ENCODE results near the gene RNF144A. TPM values are rescaled to one million over a fixed set of nuclear protein-coding genes. Genes with fewer than 3 reads are reported as not detected.

RNF144A gene
- total and polyA plus RNA-seq, 5 donors, result 4.7 to 14.3 (median 10.3) TPM

DNA sequence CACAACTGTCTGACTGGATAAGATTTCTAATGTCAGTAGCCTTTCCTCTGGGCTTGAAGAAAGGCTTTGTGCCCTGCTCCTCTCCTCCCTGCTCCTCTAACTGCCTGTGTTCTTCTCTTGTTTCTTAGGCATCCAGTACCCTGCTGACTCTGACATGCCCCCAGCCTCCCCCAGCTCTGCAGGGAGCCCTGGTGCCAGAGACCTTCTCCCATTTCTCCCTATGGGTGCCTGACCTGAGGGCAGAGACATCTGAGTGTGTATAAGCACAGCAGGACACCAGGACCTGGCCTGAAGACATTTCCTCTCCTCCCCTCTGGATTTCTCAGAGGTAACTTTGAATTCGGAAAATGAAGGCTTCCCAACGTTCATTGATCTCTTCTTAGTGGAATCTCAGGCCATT, 23.6 kb downstream of the RNF144A start:
- intact Hi-C loops (cut with DNase I), result no loop called here
- WGBS, result 97% methylated on average over 2 of the region's 2 CpGs
- DNase-seq (no peak), ATAC-seq (no peak)
- Histone ChIP-seq H3K27ac (ENCODE audit: low read length) (no peak overlapping the region), H3K4me1 (ENCODE audit: control insufficient read depth, insufficient read depth, low read length) (no peaks in the 10 kb centered on the region), H3K4me3 (ENCODE audit: low read length) (no peak overlapping the region), H3K9me3 (ENCODE audit: control insufficient read depth, low read length) (no peaks in the 10 kb centered on the region), H3K27me3 (ENCODE audit: control insufficient read depth, insufficient read depth) (no peaks in the 10 kb centered on the region)

DNA sequence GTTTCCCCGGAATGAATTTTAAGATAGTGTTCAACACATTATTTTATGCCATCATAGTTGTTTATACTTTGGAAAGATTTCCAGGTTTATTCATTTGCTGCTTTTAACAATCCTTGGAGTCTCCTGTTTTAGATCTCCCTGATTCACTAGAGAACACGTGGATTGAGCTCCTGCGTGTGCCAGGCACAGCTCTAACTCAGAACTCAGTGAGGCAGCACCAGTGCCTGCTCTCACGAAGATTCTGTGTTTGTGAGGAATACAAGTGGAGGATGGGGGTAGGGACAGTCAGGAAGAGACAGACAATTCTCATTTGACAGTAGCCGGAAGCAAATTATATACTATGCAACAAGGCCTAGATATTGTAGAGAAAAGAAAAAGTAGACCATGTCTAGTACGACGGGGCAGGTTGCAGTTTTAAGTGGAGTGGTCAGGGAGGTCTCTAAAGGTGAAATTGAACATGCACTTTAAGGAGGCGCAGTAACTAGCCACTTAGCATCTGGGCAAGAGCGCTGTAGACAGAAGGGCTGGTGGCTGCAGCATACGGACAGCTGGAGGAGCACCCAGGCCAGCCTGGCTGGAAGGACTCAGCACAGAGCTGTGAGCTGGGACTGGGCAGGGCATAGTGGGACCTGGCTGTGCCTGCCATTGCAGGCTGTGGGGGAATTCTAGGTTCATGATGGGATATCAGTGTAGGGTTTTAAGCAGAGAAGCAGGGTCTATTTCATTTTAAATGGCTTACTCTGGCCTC, 24.3 kb downstream of the RNF144A start:
- no peak for ATAC-seq

DNA sequence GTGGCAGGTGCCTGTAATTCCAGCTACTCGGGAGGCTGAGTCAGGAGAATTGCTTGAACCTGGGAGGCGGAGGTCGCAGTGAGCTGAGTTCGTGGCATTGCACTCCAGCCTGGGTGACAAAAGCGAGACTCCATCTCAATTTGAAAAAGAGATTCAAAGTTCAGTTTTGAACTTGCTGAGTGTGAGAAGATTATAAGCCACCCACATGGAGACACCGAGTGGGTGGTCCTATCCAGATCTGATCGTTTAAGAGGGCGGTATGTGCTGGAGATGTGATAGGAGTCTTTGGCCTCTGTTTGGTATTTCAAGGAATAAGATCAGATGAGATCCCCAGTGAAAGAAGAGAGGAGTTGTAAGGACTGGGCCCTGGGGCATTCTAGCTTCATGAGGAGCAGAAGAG, 25.6 kb downstream of the RNF144A start:
- ATAC-seq (no peak), DNase-seq (no peak)
- Histone ChIP-seq H3K9me3 (ENCODE audit: control insufficient read depth, low read length) (no peaks in the 10 kb centered on the region), H3K27ac (ENCODE audit: low read length) (no peak overlapping the region), H3K4me3 (ENCODE audit: low read length) (no peak overlapping the region), H3K27me3 (ENCODE audit: control insufficient read depth, insufficient read depth) (no peaks in the 10 kb centered on the region), H3K4me1 (ENCODE audit: control insufficient read depth, insufficient read depth, low read length) (peaks cover 1% of the 10 kb centered on the region)
- 94% methylated on average over 8 of the region's 8 CpGs for WGBS
- intact Hi-C loops (cut with DNase I), result no loop called here

More for the DNA sequence above, 24.3 kb downstream of the RNF144A start:
- Histone ChIP-seq H3K4me3 (ENCODE audit: low read length) (no peak overlapping the region), H3K27ac (ENCODE audit: low read length) (no peak overlapping the region), H3K27me3 (ENCODE audit: control insufficient read depth, insufficient read depth) (no peaks in the 10 kb centered on the region), H3K4me1 (ENCODE audit: control insufficient read depth, insufficient read depth, low read length) (no peaks in the 10 kb centered on the region), H3K9me3 (ENCODE audit: control insufficient read depth, low read length) (no peaks in the 10 kb centered on the region)
- intact Hi-C loops (cut with DNase I), result no loop called here
- DNase-seq, result no peak
- 96% methylated on average over 10 of the region's 10 CpGs for WGBS

DNA sequence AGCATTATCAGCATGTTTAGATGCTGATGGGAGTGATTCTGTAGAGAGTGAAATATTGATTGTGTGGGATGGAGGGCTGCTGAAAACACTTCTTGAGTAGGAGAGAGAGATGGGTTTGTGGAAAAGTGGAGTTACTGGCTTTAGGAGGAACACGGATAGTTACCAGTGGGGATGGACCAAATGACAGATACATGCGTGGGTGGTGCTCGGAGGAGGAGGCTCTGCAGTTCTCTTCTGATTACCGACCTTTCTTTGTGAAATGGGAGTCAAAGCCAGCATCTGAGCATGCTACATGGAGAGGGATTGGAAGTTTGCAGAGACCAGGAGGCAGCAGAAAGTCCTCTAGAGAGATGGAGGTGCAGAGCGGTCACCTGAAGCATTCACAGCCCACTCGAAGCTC, 26.3 kb downstream of the RNF144A start:
- no peak overlapping the region for H3K27ac ChIP-seq (ENCODE audit: low read length)
- ATAC-seq, result no peak
- 87% methylated on average over 6 of the region's 6 CpGs for WGBS

DNA sequence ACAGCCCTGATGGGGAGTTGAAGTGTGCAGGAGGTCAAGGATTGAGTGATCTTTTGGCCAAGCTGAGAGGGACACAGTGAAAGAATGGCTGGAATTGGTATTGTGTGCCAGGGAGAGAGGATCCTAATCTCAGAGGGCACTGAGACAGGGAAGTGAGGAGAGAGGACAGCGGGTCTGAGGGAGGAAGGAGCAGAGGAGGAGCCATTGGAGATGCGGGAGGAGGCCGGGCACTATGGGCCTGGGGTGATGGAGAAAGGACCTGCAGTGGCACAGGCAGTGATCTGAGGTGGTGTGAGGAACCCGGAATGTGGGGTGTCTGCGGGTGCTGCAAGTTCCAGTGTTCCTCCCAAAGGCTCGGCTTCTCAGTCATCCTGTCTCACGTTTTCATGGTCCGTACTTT, 26.8 kb downstream of the RNF144A start:
- no peaks in the 10 kb centered on the region for H3K27me3 ChIP-seq (ENCODE audit: control insufficient read depth, insufficient read depth)
- ATAC-seq (no peak), DNase-seq (no peak)
- intact Hi-C loops (cut with DNase I), result no loop called here
- WGBS, result 96% methylated on average over 8 of the region's 8 CpGs
- peaks cover 3% of the 10 kb centered on the region for H3K4me1 ChIP-seq (ENCODE audit: control insufficient read depth, insufficient read depth, low read length)
- no peaks in the 10 kb centered on the region for H3K9me3 ChIP-seq (ENCODE audit: control insufficient read depth, low read length)
- no peak overlapping the region for H3K4me3 ChIP-seq (ENCODE audit: low read length)
- H3K27ac ChIP-seq (ENCODE audit: low read length), result no peak overlapping the region

More for the DNA sequence above, 26.3 kb downstream of the RNF144A start:
- H3K9me3 ChIP-seq (ENCODE audit: control insufficient read depth, low read length), result no peaks in the 10 kb centered on the region
- no peaks in the 10 kb centered on the region for H3K27me3 ChIP-seq (ENCODE audit: control insufficient read depth, insufficient read depth)
- peaks cover 3% of the 10 kb centered on the region for H3K4me1 ChIP-seq (ENCODE audit: control insufficient read depth, insufficient read depth, low read length)
- no peak overlapping the region for H3K4me3 ChIP-seq (ENCODE audit: low read length)
- intact Hi-C loops (cut with DNase I), result no loop called here
- no peak for DNase-seq

DNA sequence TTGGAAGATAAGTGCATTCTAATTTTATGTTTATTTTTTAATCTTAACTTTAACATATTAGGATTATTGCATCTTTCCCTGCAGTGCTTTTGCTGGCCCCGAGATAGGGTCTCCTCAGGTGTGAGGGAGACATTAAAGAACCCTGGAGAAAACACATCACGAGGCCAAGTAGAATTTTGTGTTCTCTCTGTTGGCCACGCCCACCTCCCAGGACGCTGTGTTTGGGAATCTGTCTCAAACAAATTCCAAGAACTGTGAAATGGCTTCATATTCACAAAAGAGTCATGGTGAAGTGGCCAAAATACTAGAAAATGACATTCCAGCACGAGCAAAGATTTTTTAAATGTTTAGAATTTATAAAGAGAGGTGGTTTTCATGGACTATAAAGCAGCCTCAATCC, 27.3 kb downstream of the RNF144A start:
- Histone ChIP-seq H3K4me3 (ENCODE audit: low read length) (no peak overlapping the region), H3K27ac (ENCODE audit: low read length) (no peak overlapping the region), H3K9me3 (ENCODE audit: control insufficient read depth, low read length) (no peaks in the 10 kb centered on the region), H3K4me1 (ENCODE audit: control insufficient read depth, insufficient read depth, low read length) (peaks cover 3% of the 10 kb centered on the region), H3K27me3 (ENCODE audit: control insufficient read depth, insufficient read depth) (no peaks in the 10 kb centered on the region)
- DNase-seq (peak in 1 of 3 donors; percentile 83), ATAC-seq (peak in 1 of 2 donors; percentile 30)
- intact Hi-C loops (cut with DNase I), result no loop called here
- WGBS, result 69% methylated on average over 5 of the region's 5 CpGs

DNA sequence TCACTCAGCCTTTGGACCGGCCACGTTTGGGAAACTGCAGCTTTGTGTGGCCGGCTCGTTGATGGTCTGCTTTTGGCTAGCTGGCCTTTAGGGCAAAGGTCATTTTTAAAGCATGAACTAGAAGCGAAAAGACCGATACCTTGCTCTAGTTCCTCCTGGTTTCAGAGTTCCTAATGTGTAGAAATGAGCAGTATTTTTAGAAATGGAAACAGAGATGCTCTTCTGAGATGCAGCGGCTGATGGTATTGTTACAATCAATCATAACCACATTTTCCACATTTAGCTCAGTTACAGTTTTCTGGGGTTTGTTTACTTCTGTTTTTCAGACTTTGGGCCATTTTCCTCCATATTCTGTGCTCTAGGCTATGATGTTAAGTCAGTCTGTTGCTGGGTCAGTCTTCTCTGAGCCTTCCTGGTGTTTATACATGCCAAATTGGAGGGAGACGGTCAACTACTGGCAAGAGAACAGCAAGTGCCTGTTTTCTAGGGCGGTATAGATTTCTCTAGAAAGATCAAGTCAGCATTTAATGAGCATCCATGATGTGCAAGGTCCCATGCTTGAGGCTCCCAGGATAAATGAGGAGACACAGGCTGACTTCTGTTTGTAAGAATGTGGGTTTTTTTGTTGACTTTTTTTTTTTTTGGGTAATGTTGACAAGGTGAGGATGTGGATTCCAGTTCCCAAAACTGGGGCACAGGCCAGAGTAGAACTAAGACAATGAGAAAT, 28.0 kb downstream of the RNF144A start:
- ATAC-seq, result no peak
- no peak overlapping the region for H3K4me3 ChIP-seq (ENCODE audit: low read length)
- no peak overlapping the region for H3K27ac ChIP-seq (ENCODE audit: low read length)
- no peaks in the 10 kb centered on the region for H3K27me3 ChIP-seq (ENCODE audit: control insufficient read depth, insufficient read depth)
- intact Hi-C loops (cut with DNase I), result no loop called here
- DNase-seq, result no peak
- 71% methylated on average over 9 of the region's 9 CpGs for WGBS
- H3K9me3 ChIP-seq (ENCODE audit: control insufficient read depth, low read length), result no peaks in the 10 kb centered on the region
- H3K4me1 ChIP-seq (ENCODE audit: control insufficient read depth, insufficient read depth, low read length), result peaks cover 3% of the 10 kb centered on the region

DNA sequence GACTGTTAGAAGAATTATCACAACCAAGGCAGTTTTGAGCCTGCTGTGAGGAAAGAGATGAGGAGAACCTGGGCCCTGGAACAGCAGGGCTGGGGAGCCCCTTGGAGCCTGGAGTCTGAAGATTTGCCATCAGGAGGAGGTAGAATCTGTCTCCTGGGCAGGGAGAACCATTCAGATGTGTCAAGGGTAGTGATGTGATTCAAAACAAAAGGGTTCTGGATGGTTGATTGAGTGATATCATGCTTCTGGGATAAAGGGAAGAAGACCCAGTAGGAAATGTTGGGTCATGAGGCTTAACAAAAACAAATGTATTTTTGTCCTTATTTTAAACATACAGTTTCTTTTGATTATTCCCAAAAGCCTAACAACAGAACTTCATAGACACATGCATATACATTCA, 28.6 kb downstream of the RNF144A start:
- H3K27ac ChIP-seq (ENCODE audit: low read length), result no peak overlapping the region
- H3K27me3 ChIP-seq (ENCODE audit: control insufficient read depth, insufficient read depth), result no peaks in the 10 kb centered on the region
- no peak overlapping the region for H3K4me3 ChIP-seq (ENCODE audit: low read length)
- DNase-seq (no peak), ATAC-seq (no peak)
- no peaks in the 10 kb centered on the region for H3K9me3 ChIP-seq (ENCODE audit: control insufficient read depth, low read length)
- intact Hi-C loops (cut with DNase I), result no loop called here
- peaks cover 3% of the 10 kb centered on the region for H3K4me1 ChIP-seq (ENCODE audit: control insufficient read depth, insufficient read depth, low read length)

DNA sequence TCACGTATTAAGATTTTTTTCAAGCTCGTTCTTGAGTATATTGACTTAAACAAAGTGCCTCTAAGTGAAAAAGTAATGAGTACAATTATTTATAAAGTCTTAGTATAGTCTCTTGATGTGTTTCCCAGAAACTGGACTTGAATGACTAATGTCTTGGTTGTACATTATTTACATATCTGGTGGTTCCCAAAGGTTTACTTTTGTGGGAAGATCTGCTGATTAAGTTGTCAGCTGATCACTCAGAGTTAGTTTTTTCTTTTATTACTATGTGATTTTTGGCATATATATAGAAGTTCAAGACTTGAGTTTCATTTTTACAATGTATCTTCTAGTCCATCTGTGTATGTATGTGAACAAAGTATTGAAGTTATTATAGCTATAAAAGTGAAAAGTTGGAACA, 29.5 kb downstream of the RNF144A start:
- 85% methylated on average over 2 of the region's 2 CpGs for WGBS
- DNase-seq, result no peak
- Histone ChIP-seq H3K27ac (ENCODE audit: low read length) (no peak overlapping the region), H3K4me3 (ENCODE audit: low read length) (no peak overlapping the region), H3K9me3 (ENCODE audit: control insufficient read depth, low read length) (no peaks in the 10 kb centered on the region), H3K27me3 (ENCODE audit: control insufficient read depth, insufficient read depth) (no peaks in the 10 kb centered on the region), H3K4me1 (ENCODE audit: control insufficient read depth, insufficient read depth, low read length) (peaks cover 3% of the 10 kb centered on the region)
- ATAC-seq, result no peak
- intact Hi-C loops (cut with DNase I), result no loop called here

DNA sequence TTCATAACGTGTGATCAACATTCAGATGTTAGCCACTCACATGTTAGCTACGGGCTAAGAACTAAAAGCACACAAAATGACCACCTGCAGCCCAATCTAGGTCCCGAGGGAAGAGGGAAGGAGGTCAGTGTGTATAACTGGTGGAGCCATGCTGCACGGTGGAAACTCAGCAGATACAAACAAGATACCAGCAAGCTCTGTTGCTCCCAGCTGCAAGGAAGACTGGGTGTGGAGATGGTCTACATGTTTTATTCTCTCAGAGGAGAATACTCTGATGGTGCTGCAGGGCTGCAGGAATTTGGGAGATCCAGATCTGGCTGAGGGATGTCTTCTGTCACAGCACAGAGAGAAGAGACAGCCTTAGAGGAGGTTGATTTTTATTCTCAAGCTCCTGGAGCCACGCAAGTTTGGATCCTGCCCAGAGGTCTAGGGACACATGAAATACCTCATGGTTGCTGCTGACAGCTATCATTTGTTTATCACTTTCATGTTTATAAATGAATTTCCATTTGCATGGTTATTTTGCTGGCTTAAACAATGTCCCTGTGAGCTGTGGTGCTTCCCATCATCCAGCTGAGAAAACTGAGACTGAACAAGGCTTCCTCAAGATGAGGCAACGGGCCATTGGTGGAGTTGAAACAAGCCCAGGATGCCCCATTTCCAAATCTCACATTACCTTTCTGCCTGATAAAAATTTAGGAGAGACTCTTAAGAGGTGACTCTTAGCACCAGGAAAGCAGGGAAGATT, 30.9 kb downstream of the RNF144A start:
- intact Hi-C loops (cut with DNase I), result no loop called here
- Histone ChIP-seq H3K4me3 (ENCODE audit: low read length) (no peak overlapping the region), H3K4me1 (ENCODE audit: control insufficient read depth, insufficient read depth, low read length) (peaks cover 3% of the 10 kb centered on the region), H3K27ac (ENCODE audit: low read length) (no peak overlapping the region), H3K9me3 (ENCODE audit: control insufficient read depth, low read length) (no peaks in the 10 kb centered on the region), H3K27me3 (ENCODE audit: control insufficient read depth, insufficient read depth) (no peaks in the 10 kb centered on the region)
- 73% methylated on average over 6 of the region's 6 CpGs for WGBS
- DNase-seq (no peak), ATAC-seq (no peak)

DNA sequence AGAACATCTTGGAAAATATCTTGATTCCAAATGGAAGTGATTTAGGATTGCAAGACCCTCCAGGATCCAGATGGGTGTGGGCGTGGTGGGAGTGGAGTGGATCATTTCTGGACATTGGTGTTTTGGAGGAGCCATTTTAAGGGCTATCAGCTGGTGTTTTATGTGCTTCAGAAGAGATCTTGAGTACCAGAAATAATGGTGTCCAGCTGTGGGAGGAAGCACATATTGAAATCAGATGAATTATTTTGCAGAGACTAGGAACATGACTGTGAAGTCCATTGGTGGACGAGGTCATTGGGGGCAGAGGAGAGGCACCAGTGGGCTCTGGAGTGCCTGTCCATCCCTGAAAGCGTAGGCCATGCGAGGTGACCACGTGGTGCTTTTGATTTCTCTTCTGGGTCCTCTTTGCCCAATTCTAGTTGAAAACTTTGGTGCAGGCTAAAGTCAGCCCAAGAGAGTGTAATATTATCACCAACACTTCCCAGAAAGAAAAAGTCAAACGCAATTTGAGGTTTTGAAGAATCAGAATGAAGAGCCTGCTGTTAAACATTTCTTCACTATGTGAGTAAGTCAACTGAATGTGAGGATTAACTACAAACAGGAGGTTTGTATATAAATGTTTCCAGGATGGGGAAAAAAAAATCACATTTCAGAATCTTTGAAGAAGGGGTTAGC, 31.6 kb downstream of the RNF144A start:
- ATAC-seq (no peak), DNase-seq (no peak)
- no peaks in the 10 kb centered on the region for H3K27me3 ChIP-seq (ENCODE audit: control insufficient read depth, insufficient read depth)
- no peak overlapping the region for H3K27ac ChIP-seq (ENCODE audit: low read length)
- H3K9me3 ChIP-seq (ENCODE audit: control insufficient read depth, low read length), result no peaks in the 10 kb centered on the region
- 93% methylated on average over 6 of the region's 6 CpGs for WGBS
- H3K4me3 ChIP-seq (ENCODE audit: low read length), result no peak overlapping the region
- intact Hi-C loops (cut with DNase I), result no loop called here
- peaks cover 3% of the 10 kb centered on the region for H3K4me1 ChIP-seq (ENCODE audit: control insufficient read depth, insufficient read depth, low read length)
